HepG2 (cell line): ENCODE results near the gene TMEM127. TPM values are rescaled to one million over a fixed set of nuclear protein-coding genes. Genes with fewer than 3 reads are reported as not detected.

Source experiments
- ARNT ChIP-seq: fragments of 450-650 bp; IDR thresholded peaks from 2 replicates; pipeline ENCODE4 v1.6.1; 2017
- GPBP1L1 ChIP-seq: sonication (generic); formaldehyde crosslinking; IDR thresholded peaks from 2 replicates; pipeline ENCODE4 v1.5.0; 2020; ENCODE audit warnings: mild to moderate bottlenecking, missing genetic modification reagents
- GTF3A ChIP-seq: sonication (generic); formaldehyde crosslinking; conservative IDR thresholded peaks from 2 replicates; pipeline ENCODE4 v1.4.0; 2020; ENCODE audit warnings: mild to moderate bottlenecking, missing genetic modification reagents
- HOXA5 ChIP-seq: sonication (generic); formaldehyde crosslinking; IDR thresholded peaks from 2 replicates; pipeline ENCODE4 v1.4.0; 2020; ENCODE audit warnings: missing genetic modification reagents
- ONECUT2 ChIP-seq: sonication (generic); formaldehyde crosslinking; IDR thresholded peaks from 2 replicates; pipeline ENCODE4 v1.4.0; 2020; ENCODE audit warnings: missing genetic modification reagents
- PBX3 ChIP-seq: sonication (generic); formaldehyde crosslinking; IDR thresholded peaks from 2 replicates; pipeline ENCODE4 v1.8.1; 2023; ENCODE audit warnings: missing genetic modification reagents, inconsistent platforms, borderline replicate concordance
- RFXAP ChIP-seq: sonication (generic); formaldehyde crosslinking; IDR thresholded peaks from 2 replicates; pipeline ENCODE4 v1.4.0; 2020; ENCODE audit warnings: missing genetic modification reagents, borderline replicate concordance
- YEATS2 ChIP-seq: sonication (generic); formaldehyde crosslinking; IDR thresholded peaks from 2 replicates; pipeline ENCODE4 v1.4.0; 2020; ENCODE audit warnings: missing genetic modification reagents, borderline replicate concordance
- ZBTB20 ChIP-seq: sonication (generic); formaldehyde crosslinking; IDR thresholded peaks from 2 replicates; pipeline ENCODE4 v1.8.1; 2023; ENCODE audit warnings: missing genetic modification reagents, low read depth, mild to moderate bottlenecking, borderline replicate concordance
- ZBTB37 ChIP-seq: sonication (generic); formaldehyde crosslinking; IDR thresholded peaks from 2 replicates; pipeline ENCODE4 v1.4.0; 2020; ENCODE audit warnings: mild to moderate bottlenecking, missing genetic modification reagents
- ZFP36L1 ChIP-seq: sonication (generic); formaldehyde crosslinking; IDR thresholded peaks from 2 replicates; pipeline ENCODE4 v1.8.0; 2022; ENCODE audit warnings: mild to moderate bottlenecking, missing genetic modification reagents, moderate library complexity
- ZNF20 ChIP-seq: sonication (generic); formaldehyde crosslinking; IDR thresholded peaks from 2 replicates; pipeline ENCODE4 v1.4.0; 2020; ENCODE audit warnings: mild to moderate bottlenecking, moderate library complexity, missing genetic modification reagents
- ZNF3 ChIP-seq: IDR thresholded peaks from 2 replicates; pipeline ENCODE4 v1.7.0; 2017; ENCODE audit warnings: inconsistent platforms
- ZNF337 ChIP-seq: sonication (generic); formaldehyde crosslinking; IDR thresholded peaks from 2 replicates; pipeline ENCODE4 v1.5.1; 2020; ENCODE audit warnings: missing genetic modification reagents, low read depth, mild to moderate bottlenecking, borderline replicate concordance
- ZNF660 ChIP-seq: sonication (generic); formaldehyde crosslinking; IDR thresholded peaks from 2 replicates; pipeline ENCODE4 v1.5.1; 2020; ENCODE audit warnings: mild to moderate bottlenecking, low read depth, missing genetic modification reagents, borderline replicate concordance
- ZNF775 ChIP-seq: sonication (generic); formaldehyde crosslinking; IDR thresholded peaks from 2 replicates; pipeline ENCODE4 v1.4.0; 2020; ENCODE audit warnings: missing genetic modification reagents, mild to moderate bottlenecking, moderate library complexity, borderline replicate concordance
- ZNF878 ChIP-seq: sonication (generic); formaldehyde crosslinking; IDR thresholded peaks from 2 replicates; pipeline ENCODE4 v1.8.1; 2023; ENCODE audit warnings: mild to moderate bottlenecking, missing genetic modification reagents, moderate library complexity
- ZSCAN25 ChIP-seq: sonication (generic); formaldehyde crosslinking; IDR thresholded peaks from 2 replicates; pipeline ENCODE4 v1.8.0; 2022; ENCODE audit warnings: mild to moderate bottlenecking, missing genetic modification reagents
- ZZZ3 ChIP-seq: sonication (generic); formaldehyde crosslinking; IDR thresholded peaks from 2 replicates; pipeline ENCODE4 v1.4.0; 2020; ENCODE audit warnings: missing genetic modification reagents, mild to moderate bottlenecking, borderline replicate concordance
- polyA plus RNA-seq, 8 experiments: library from polyadenylated mRNA; depleted of rRNA in 3 of 8; stranded (reverse) in 7 of 8; unstranded in 1 of 8; fragments of >200 nt; fragmentation: Illumina TruSeq in 4 of 8; extraction: Trizol in 4 of 8; gene quantifications; 2 replicates each; pipeline versions ENCODE4 v1.2.1 to v1.2.3, GENCODE V29; 2011 to 2016; ENCODE audit warnings: low read depth in 4 of 8, missing spikeins in 1 of 8, mixed read lengths in 1 of 8; ENCODE audit not compliant: insufficient read depth in 1 of 8
- total RNA-seq, 5 experiments: library from RNA; depleted of rRNA; stranded (reverse); fragments of >200 nt; fragmentation: Illumina TruSeq; extraction: Trizol; gene quantifications; 2 replicates each; pipeline ENCODE4 v1.2.3, GENCODE V29; 2016; ENCODE audit warnings: low read depth in 1 of 5
- TF ChIP-seq, protein P1 (sequence below): sonication (generic); formaldehyde crosslinking; IDR thresholded peaks from 2 replicates; pipeline ENCODE4 v1.5.0; 2020; ENCODE audit warnings: missing genetic modification reagents
- TF ChIP-seq, protein P2 (sequence below): sonication (generic); formaldehyde crosslinking; IDR thresholded peaks from 2 replicates; pipeline ENCODE4 v1.8.1; 2022; ENCODE audit warnings: low read depth, mild to moderate bottlenecking, missing genetic modification reagents

The TMEM127 gene
- total and polyA plus RNA-seq, 2 of the 13 experiments (the other 11 are each of a cell fraction or from before 2014, with no cell fraction given), result 21.5 to 33.9 TPM

DNA sequence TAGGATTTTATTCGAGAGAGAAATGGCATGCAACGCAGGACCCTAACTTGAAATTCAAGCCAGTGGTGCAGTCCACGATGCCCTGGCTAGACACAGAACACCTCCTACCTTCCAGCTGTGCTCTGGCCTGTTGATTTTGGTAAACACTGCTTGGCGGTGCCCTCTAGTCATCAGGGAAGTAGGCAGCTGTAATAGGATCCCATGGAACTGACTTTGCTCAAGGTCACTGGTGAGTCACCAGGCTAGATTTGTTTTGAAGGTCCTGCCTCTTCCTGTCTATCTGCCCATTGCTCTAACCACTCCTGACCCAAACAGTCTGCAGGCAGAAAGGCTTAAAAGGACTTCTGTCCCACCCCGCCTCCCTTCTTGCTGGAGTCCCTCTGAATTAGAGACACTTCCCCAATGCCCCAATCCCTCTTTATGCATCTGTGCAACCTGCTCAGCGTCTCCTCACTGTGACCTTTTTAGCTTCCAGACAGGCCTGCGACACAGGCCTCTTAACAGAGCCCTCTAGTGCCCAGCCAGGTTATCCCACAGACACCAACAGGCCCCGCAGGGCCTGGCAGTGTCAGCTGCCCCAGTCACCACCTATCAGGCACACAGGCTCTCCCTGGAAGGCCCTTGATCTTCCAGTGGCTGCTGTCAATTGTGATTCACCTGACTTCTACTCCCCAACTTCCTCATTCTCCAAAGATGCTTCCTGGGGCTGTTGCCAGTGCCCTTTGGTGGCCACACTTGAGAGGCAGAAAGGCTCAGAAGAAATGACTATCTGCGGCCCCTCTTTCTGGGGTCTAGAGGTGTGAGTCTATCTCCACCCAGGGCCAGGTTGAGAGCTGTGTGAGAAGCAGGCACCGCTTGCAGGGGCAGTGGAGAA lies 5.2 kb downstream of the TMEM127 start (continued):
- no peak; the same call in none of the 2 replicates for TF ChIP-seq ZSCAN25
- TF ChIP-seq ZNF3 (CRISPR knock-in tag), result no peak
- peak; percentile 77; the same call in 1 of the 2 replicates for TF ChIP-seq YEATS2 (CRISPR knock-in tag)
- TF ChIP-seq RFXAP (CRISPR knock-in tag), result no peak
- TF ChIP-seq, protein P1, sequence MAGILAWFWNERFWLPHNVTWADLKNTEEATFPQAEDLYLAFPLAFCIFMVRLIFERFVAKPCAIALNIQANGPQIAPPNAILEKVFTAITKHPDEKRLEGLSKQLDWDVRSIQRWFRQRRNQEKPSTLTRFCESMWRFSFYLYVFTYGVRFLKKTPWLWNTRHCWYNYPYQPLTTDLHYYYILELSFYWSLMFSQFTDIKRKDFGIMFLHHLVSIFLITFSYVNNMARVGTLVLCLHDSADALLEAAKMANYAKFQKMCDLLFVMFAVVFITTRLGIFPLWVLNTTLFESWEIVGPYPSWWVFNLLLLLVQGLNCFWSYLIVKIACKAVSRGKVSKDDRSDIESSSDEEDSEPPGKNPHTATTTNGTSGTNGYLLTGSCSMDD, result no peak
- TF ChIP-seq GPBP1L1 (CRISPR knock-in tag), result no peak
- TF ChIP-seq ZNF20, result no peak
- 0 out of 2 replicates have a peak, but pooled peaks have one; percentile 42 for TF ChIP-seq HOXA5 (CRISPR knock-in tag)
- TF ChIP-seq ZNF337, result no peak; the same call in 1 of the 2 replicates
- TF ChIP-seq, protein P2, sequence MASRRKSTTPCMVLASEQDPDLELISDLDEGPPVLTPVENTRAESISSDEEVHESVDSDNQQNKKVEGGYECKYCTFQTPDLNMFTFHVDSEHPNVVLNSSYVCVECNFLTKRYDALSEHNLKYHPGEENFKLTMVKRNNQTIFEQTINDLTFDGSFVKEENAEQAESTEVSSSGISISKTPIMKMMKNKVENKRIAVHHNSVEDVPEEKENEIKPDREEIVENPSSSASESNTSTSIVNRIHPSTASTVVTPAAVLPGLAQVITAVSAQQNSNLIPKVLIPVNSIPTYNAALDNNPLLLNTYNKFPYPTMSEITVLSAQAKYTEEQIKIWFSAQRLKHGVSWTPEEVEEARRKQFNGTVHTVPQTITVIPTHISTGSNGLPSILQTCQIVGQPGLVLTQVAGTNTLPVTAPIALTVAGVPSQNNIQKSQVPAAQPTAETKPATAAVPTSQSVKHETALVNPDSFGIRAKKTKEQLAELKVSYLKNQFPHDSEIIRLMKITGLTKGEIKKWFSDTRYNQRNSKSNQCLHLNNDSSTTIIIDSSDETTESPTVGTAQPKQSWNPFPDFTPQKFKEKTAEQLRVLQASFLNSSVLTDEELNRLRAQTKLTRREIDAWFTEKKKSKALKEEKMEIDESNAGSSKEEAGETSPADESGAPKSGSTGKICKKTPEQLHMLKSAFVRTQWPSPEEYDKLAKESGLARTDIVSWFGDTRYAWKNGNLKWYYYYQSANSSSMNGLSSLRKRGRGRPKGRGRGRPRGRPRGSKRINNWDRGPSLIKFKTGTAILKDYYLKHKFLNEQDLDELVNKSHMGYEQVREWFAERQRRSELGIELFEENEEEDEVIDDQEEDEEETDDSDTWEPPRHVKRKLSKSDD (CRISPR knock-in tag), result peak; percentile 72; the same call in 1 of the 2 replicates
- peak; percentile 88 for TF ChIP-seq ZFP36L1
- TF ChIP-seq ZNF775 (CRISPR knock-in tag), result 0 out of 2 replicates have a peak, but pooled peaks have one; percentile 32
- TF ChIP-seq ARNT, result no peak
- TF ChIP-seq ZNF660 (CRISPR knock-in tag), result no peak
- no peak for TF ChIP-seq ONECUT2
- TF ChIP-seq ZNF878 (CRISPR knock-in tag), result no peak; the same call in 1 of the 2 replicates
- TF ChIP-seq ZBTB20 (CRISPR knock-in tag), result peak; percentile 42; the same call in 1 of the 2 replicates
- TF ChIP-seq GTF3A (CRISPR knock-in tag), result peak; percentile 85; the same call in 1 of the 2 replicates
- peak; percentile 36; the same call in 1 of the 2 replicates for TF ChIP-seq ZBTB37 (CRISPR knock-in tag)
- no peak for TF ChIP-seq PBX3 (CRISPR knock-in tag)
- no peak; the same call in 1 of the 2 replicates for TF ChIP-seq ZZZ3
